K562 (cell line): Measurements from ENCODE around the gene ARF4.

Source experiments
- CTCF ChIP-seq, 3 experiments: IDR thresholded peaks in 2 of 3; conservative IDR thresholded peaks in 1 of 3; 2 replicates each; pipeline ENCODE4 v1.5.1; 2011 to 2012; ENCODE audit warnings: low read length in 3 of 3, mild to moderate bottlenecking in 3 of 3, control low read depth in 2 of 3, improper control_type of control experiment in 1 of 3, inconsistent platforms in 1 of 3, low read depth in 1 of 3, mixed read lengths in 1 of 3, moderate library complexity in 1 of 3; ENCODE audit not compliant: insufficient read depth in 2 of 3
- NFXL1 ChIP-seq: fragments of 450-650 bp; formaldehyde crosslinking; IDR thresholded peaks from 2 replicates; pipeline ENCODE4 v1.4.0; 2021; ENCODE audit warnings: mild to moderate bottlenecking
- RBM34 ChIP-seq: fragments of 200-400 bp; formaldehyde crosslinking; IDR thresholded peaks from 2 replicates; pipeline ENCODE4 v1.6.1; 2018; ENCODE audit warnings: low read length, borderline replicate concordance; ENCODE audit not compliant: insufficient read depth
- ZNF217 ChIP-seq: sonication (generic); formaldehyde crosslinking; IDR thresholded peaks from 2 replicates; pipeline ENCODE4 v1.8.0; 2022; ENCODE audit warnings: mild to moderate bottlenecking, missing genetic modification reagents

GRCh38 chr3:57538465-57538864 lies 58.7 kb downstream of the ARF4 start:
- TF ChIP-seq CTCF (IDR thresholded peaks at IDR 0.05 in 2 of 3, conservative IDR thresholded peaks at IDR 0.05 in 1 of 3; ENCODE audit: insufficient read depth in 2 of 3, low read depth in 1 of 3, low read length in 3 of 3): no peak
- no peak for TF ChIP-seq RBM34
- TF ChIP-seq NFXL1 (CRISPR knock-in tag): no peak
- TF ChIP-seq ZNF217 (CRISPR knock-in tag): no peak
